SIG-M5 treated with dmso at 0.1 percent for 504 hours (cell line): Measurements from ENCODE around the gene TM4SF20.
"Not testable (repeated sequence)": the region's sequence is repeated elsewhere in the genome, so short reads cannot be mapped to it uniquely, and the experiment has no call there.

Source experiments
- DNase-seq: peaks from one replicate; lab custom pipeline; 2025; ENCODE audit not compliant: unreplicated experiment; lab: John Stamatoyannopoulos, UW

TM4SF20 gene

DNA sequence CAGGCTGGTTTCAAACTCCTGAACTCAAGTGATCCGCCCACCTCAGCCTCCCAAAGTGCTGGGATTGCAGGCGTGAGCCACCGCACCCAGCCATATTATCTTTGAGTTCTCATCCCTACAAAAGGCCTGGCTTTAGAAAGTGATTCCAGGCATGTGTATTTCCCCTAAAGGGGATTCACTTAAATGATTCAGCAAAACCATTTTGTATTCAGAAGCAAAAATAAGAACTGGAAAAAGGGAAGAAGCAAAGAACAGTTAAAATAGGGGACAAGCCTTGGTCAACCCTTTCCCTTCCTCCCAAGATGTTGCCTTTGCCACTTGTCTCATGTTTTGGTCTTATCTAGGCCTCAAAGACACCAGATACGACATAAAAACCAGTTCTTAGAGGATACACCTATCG lies 10.5 kb downstream of the TM4SF20 start:
- peak; percentile 60 for DNase-seq

DNA sequence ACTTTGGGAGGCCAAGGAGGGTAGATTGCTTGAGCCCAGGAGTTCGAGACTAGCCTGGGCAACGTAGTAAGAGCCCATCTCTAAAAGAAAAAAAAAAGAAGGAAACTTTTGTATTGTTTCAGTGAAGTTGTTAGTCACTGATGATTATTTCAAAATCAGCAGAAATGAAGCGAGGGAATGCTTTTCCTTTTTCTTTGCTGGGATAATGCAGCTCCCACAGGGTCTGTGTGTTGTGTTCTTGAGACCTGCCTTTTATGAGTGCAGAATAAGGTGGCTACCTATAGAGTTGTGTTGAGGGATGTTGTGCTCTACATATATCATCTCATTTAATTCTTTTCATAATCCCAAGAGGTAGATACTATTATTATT lies 11.7 kb downstream of the TM4SF20 start:
- DNase-seq, result no peak

DNA sequence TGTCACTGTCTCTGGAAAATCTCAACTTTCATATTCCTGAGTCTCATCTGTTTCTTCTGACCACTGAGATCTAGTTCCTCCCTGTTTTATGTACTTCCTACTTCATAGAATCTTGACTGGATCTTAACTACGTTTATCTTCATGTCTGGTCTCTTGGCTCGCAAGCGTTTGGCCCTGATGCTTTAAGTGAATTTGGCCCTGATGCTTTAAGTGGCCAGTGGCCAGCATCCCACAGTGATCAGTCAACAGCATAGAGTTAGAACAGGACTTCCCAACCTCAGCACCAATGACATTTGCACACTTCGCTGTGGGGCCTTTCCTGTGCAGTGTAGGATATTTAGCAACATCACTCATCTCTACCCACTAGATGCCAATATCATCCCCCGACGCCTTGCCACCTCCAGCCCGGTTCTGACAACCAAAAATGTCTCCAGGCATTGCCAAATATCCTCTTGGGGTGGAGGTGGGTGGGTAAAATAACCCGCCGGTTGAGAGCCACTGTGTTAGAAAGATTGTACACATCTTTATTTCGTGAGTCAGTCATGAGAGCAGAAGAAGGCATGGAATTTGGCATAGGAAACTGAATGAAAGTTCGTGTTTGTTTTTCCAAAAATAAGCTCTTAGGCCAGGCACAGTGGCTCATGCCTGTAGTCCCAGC lies 12.2 kb downstream of the TM4SF20 start:
- no peak for DNase-seq

DNA sequence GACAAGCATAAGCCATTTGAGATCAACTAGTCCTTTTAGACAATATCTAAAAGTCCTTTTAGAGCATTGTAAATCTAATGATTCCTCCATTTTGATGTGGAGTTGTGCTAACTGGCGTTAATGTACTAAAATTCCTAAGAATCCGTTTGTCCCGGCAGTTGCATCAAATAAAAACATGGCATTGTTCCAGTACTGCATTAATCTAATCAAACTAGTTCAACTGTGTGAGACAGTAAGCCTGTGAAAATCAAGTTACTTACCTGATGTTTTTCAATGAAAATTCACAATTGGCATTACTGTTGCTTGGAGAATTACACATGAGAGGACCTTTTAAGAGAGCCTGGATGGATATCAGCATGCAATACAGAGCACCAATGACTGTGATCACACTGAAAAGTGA lies 13.3 kb downstream of the TM4SF20 start:
- DNase-seq, result no peak

- DNase-seq, result not testable (repeated sequence)
These were observed 14.4 kb downstream of the TM4SF20 start for GRCh38 chr2:227364585-227365263.

DNA sequence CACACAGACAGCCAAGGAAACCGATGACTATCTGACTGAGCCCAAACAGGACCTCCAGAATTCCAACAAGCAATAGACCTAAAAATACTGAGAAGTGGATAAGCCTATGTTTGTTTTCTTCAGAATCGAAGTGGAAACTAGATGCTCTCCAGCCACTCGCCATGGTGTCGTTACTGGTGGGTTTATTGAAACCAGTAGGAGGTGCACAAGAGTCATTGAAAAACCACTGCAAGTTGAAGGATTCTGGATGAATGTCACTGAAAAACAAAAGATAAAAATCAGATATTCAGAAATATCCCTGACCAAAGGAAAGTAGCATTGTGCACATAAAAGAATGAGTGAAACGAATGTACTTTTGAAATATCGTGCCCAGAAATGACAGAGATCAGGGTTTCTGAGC lies 15.3 kb downstream of the TM4SF20 start:
- DNase-seq, result no peak

GRCh38 chr2:227360351-227360750 lies 18.8 kb downstream of the TM4SF20 start:
- DNase-seq, result no peak

GRCh38 chr2:227351639-227352038 lies 27.5 kb downstream of the TM4SF20 start:
- no peak for DNase-seq

DNA sequence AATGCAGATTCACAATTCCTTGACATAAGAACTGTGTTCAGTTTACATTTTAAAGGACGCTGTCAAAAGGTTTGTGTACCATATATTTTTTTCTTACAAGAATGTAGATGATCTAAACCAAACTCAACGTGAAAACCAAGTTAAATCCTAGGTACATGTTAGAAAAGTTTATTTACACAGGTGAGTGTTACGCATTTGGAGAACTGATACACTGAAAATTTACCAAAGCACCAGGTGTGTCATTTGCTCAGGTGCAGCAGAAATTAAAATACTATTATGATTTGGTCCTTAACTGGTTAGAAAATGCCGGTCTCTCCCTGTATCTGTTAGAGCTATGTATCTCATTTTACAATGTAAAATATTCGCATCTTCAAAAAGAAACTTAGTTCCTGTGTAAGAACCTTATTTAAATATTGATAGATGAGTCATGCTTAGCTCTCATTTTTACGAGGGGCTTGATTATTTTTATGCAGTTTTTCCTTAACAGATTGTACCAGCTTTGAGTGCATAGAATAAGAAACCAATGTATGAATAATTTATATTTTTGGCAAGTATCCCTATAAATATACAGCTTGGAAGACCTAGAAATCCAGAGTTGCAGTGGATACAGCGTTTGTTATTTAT lies 29.0 kb downstream of the TM4SF20 start:
- no peak for DNase-seq

DNA sequence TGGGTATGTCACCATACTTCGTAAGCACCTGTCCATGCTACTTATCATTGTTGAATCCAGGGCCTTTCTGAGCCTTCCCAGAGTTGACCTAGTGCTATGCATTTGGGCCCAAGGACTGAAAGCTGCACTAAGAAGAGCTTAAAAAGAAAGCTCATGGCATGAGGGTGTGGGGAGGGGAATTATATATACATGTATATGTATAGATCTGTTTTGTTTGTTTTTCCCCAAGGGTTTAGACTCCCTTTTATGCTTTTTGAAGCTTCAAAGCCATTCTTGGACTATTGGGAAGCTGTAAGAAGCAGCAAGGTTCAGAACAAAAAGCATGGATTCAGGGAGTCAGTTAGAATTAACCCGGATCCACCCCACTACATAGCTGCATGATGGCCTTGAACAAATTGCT lies 30.8 kb downstream of the TM4SF20 start:
- no peak for DNase-seq

- peak; percentile 15 for DNase-seq
These were observed 32.0 kb downstream of the TM4SF20 start for GRCh38 chr2:227347117-227347516.

DNA sequence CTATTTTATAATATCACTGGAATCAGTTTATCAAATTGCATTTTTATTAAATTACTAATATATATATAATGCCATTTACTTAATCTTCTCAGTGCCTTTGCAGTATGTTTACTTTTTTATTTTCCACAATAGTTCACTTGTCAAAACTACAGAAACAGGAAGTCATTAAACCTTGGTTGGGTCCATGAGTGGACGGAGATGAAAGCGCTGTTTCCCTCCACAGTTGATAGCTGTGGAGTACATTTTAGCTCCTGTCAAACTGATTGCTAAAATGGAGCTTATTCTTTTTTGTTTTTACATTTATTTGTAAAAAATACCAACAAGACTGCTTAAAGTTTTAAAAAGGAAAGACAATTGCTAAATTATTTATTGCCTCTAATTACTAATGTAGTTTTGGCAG lies 34.9 kb downstream of the TM4SF20 start:
- DNase-seq, result no peak

DNA sequence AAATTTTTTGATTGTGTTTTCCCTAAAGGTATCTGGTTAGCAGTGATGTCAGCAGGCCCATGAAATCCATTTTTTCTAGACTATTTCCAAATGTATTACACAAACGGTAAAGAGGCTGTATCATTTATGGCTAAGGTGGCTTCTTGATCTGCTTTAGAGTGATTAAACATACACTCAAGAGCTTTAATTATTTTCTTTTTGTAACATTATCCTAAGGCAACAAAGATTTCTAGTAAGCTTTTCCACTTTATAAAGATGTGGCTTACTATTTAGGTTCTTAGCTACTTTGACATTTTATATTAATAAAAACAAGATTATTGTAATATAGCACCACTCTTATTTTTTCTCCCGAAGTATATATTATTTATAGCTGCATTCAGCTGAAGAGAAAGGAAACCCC lies 37.6 kb downstream of the TM4SF20 start:
- DNase-seq, result no peak

DNA sequence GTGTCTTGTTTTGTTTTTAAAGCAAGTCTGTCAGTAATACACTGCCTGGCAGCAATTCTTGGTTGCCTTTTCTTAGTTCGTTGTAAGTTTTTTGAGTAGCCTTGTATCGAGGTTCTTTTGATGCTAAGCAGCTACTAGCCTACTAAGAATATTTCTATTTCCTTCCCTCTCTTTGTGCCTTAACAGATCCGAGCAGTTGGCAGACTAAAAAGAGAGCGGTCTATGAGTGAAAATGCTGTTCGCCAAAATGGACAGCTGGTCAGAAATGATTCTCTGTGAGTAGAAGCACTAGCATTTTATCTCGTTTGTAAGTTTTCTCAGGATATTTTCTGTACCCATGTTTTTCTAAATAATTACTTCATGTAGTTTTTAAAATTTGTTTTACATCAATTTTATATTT lies 39.0 kb downstream of the TM4SF20 start:
- no peak for DNase-seq

DNA sequence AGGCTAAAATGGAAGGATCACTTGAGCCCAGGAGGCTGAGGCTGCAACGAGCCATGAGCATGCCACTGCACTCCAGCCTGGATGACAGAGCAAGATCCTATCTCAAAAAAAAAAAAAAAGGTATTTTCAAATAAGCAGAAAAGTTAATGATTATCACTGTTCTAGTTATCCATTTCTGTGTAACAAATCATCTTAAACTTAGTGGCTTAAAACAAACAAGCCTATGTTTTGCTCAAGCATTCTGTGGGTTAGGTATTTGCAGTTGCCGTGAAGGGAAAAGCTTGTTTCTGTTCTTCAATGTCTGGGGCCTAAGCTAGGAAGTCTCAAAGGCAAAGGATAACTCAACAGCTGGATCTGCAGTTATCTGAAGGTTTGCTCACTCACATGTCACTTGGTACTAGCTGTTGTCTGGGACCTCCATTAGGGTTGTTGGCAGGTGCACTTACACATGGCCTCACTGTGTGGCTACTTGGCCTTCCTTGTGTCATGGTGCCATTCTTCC lies 40.0 kb downstream of the TM4SF20 start:
- DNase-seq, result no peak

GRCh38 chr2:227337442-227337841 lies 41.7 kb downstream of the TM4SF20 start:
- no peak for DNase-seq

DNA sequence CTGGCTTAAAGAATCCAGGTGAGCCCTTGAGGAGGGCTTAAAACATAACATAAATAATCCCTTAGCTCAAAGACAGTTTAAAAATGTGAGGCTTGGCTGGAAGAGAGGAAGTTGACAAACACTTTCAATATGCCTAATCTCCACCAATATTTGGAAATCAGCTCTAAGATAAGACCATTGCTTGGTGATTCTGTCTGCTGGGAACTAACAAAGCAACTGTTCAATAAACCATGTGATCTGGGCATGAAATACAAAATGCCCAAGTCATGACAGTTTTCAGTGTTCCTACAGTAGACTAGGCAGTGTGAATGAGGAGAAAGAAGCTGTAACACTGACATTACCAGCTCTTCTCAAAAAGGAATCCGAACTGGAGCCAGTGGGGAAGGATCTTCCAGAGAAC lies 43.4 kb downstream of the TM4SF20 start:
- peak; percentile 77 for DNase-seq

DNA sequence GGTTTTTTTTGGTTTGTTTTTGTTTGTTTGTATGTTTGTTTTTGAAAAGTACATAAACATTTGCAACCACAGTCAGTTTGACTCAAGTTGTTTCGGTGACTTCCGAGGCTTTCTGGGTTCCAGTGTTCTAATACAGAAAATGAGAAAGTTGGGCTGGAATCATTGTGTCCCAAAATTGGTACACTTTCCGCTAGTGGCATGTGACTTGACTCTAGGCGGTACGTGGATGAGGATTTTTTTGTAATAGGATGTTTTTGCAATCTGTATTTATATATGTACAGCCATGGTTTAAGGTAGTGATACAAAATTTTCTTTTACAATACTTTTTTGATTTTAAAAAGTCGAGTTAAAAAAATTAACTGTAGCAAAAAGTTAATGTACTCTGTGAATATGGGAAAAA lies 52.3 kb downstream of the TM4SF20 start:
- DNase-seq, result no peak

GRCh38 chr2:227325839-227326195 lies 53.3 kb downstream of the TM4SF20 start:
- no peak for DNase-seq

GRCh38 chr2:227324995-227325838 lies 53.9 kb downstream of the TM4SF20 start, which contains the start of gene MFF:
Gene MFF, plus strand, starts transcription at chr2:227325251. Its CDS starts 5,415 bp downstream, at chr2:227330666.
- DNase-seq, result peak; percentile 95

- peak; percentile 45 for DNase-seq
These were observed 54.5 kb downstream of the TM4SF20 start for GRCh38 chr2:227324642-227324994.
